22Rv1 (cell line): ENCODE data around the gene CDC25C.

Source experiments
- ZFX ChIP-seq: fragments of 450-650 bp; IDR thresholded peaks from 2 replicates; pipeline ENCODE4 v1.6.1; 2017; ENCODE audit warnings: antibody characterized with exemption, borderline replicate concordance
- TF ChIP-seq, protein P1 (sequence below): fragments of 450-650 bp; IDR thresholded peaks from 2 replicates; pipeline ENCODE4 v1.5.1; 2017; ENCODE audit warnings: mild to moderate bottlenecking

DNA sequence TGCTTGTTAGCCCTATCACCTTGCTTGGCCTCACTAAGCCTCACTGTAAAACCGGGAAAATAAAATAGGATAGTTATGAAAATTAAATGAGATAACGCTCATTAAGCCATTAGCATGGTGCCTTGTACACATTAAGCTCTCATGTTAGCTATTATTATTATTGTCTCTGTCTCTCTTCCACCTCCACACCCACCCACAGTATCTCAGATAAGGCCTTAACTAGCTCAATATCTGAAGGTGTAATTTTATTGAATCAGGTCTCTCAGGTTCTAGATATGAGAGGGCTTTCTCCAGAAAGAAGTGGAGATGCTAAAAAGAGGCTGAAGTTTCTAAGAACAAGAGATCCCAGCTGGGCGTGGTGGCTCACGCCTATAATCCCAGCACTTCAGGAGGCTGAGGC is 84.8 kb downstream of the CDC25C start:
- TF ChIP-seq, protein P1, sequence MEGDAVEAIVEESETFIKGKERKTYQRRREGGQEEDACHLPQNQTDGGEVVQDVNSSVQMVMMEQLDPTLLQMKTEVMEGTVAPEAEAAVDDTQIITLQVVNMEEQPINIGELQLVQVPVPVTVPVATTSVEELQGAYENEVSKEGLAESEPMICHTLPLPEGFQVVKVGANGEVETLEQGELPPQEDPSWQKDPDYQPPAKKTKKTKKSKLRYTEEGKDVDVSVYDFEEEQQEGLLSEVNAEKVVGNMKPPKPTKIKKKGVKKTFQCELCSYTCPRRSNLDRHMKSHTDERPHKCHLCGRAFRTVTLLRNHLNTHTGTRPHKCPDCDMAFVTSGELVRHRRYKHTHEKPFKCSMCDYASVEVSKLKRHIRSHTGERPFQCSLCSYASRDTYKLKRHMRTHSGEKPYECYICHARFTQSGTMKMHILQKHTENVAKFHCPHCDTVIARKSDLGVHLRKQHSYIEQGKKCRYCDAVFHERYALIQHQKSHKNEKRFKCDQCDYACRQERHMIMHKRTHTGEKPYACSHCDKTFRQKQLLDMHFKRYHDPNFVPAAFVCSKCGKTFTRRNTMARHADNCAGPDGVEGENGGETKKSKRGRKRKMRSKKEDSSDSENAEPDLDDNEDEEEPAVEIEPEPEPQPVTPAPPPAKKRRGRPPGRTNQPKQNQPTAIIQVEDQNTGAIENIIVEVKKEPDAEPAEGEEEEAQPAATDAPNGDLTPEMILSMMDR: no peak
- TF ChIP-seq ZFX: no peak
